Gastrocnemius medialis (tissue), 4 donors: ENCODE measurements around the gene NEK10.

Source experiments
- CTCF ChIP-seq, 5 experiments: fragments of 450-650 bp in 3 of 5; fragments of 200-600 bp in 2 of 5; sonication (generic) in 2 of 5; IDR thresholded peaks in 4 of 5; conservative IDR thresholded peaks in 1 of 5; 1 replicate in 4 of 5; 2 replicates in 1 of 5; pipeline ENCODE4 v1.5.1; 2016 to 2019; ENCODE audit warnings: antibody characterized with exemption in 5 of 5, mild to moderate bottlenecking in 3 of 5, moderate library complexity in 3 of 5
- POLR2A ChIP-seq, 2 donors: fragments of 450-650 bp; IDR thresholded peaks; one replicate each; pipeline ENCODE4 v1.6.1; 2017; ENCODE audit warnings: antibody characterized with exemption in 2 of 2, mild to moderate bottlenecking in 2 of 2, moderate library complexity in 2 of 2

GRCh38 chr3:27165321-27165721 lies 203.9 kb downstream of the NEK10 start:
- TF ChIP-seq CTCF (IDR thresholded peaks at IDR 0.05 in 4 of 5, conservative IDR thresholded peaks at IDR 0.05 in 1 of 5) (no peak), POLR2A (IDR thresholded peaks at IDR 0.05) (no peak)
